ENCODE results near the gene KPTN.

Gene KPTN

GRCh38 chr19:47497050-47497766 is 13.2 kb upstream of the KPTN start:
- Histone ChIP-seq H3K9ac (ENCODE audit: low read depth, low read length, poor library complexity, severe bottlenecking) (no peak overlapping the region), H3K36me3 (ENCODE audit: insufficient read depth, low read length) (peaks cover 41% of the 10 kb centered on the region; the same call in 1 of the 2 replicates)

DNA sequence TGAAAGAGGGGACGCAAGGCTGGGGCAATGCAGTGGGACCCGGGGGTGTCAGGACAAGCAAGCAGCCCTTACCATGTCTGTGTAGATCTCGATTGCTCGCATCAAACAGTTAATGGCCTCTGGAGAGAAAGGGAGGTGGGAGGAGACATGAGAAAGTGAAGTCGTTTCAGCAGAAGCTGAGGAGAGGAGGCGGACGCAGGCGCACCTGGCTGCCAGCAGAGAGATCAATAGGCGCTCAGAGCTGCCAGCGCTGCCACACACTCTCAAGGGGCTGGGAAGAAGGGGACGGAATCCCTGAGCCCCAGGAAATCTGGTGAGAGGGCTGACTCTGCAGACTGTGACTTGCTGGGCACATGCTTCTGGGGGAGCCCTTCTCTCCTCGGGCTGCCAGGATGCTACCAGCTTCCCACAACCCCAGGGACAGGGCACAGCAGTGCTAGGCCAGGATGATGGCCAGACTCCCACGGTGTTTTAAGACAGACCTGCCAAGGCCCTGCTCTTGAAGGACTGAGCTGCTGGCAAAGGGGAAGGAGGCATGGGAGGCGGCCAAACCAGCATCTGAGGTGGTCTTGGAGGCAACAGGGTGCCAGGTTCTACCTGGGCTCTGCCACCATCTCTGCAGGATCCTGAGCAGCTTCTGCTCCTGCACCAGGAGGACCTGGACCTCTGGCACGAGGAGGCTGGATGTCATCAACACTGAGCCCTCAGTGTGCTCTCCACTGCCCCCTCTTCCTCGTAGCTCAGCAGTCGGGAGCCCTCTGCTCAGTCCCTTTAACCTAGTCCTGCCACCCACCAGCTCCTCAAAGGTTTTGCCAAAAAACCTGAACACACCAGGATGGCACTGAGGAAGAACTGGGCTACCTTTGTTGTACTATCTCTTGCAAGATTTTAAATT is 11.7 kb upstream of the KPTN start:
- Histone ChIP-seq H3K4me2 (ENCODE audit: low read depth, low read length, poor library complexity, severe bottlenecking) (no peak overlapping the region), H3K9me3 (ENCODE audit: insufficient read depth, low read depth, low read length) (no peaks in the 10 kb centered on the region), H3K36me3 (ENCODE audit: insufficient read depth, low read length) (peaks cover 47% of the 10 kb centered on the region; the same call in 1 of the 2 replicates), H3K4me1 (ENCODE audit: insufficient read depth, low read length, poor library complexity, severe bottlenecking) (no peaks in the 10 kb centered on the region), H3K79me2 (ENCODE audit: insufficient read depth, low read length) (no peaks in the 10 kb centered on the region), H3K9me2 (replicated peaks; ENCODE audit: low read depth, low read length) (no peaks in the 10 kb centered on the region), H3K9ac (ENCODE audit: low read depth, low read length, poor library complexity, severe bottlenecking) (no peak overlapping the region), H3F3A (ENCODE audit: low read depth) (no peaks in the 10 kb centered on the region), H3K4me3 (ENCODE audit: low read length, poor library complexity, severe bottlenecking) (no peak overlapping the region), H3K27me3 (ENCODE audit: insufficient read depth, low read length, poor library complexity, severe bottlenecking) (no peaks in the 10 kb centered on the region), H4K20me1 (ENCODE audit: insufficient read depth, low read length, poor library complexity, severe bottlenecking) (no peaks in the 10 kb centered on the region), H2AFZ (ENCODE audit: low read length) (no peak overlapping the region)
- TF ChIP-seq CTCF (conservative IDR thresholded peaks at IDR 0.05; ENCODE audit: low read length) (no peak), EZH2phosphoT487 (IDR thresholded peaks at IDR 0.05; ENCODE audit: borderline replicate concordance) (no peak)

More at GRCh38 chr19:47497050-47497766, 13.2 kb upstream of the KPTN start:
- no peaks in the 10 kb centered on the region for H4K20me1 ChIP-seq (ENCODE audit: insufficient read depth, low read length, poor library complexity, severe bottlenecking)
- H3K4me1 ChIP-seq (ENCODE audit: insufficient read depth, low read length, poor library complexity, severe bottlenecking), result no peaks in the 10 kb centered on the region
- no peak overlapping the region for H2AFZ ChIP-seq (ENCODE audit: low read length)
- H3F3A ChIP-seq (ENCODE audit: low read depth), result no peaks in the 10 kb centered on the region
- H3K9me2 ChIP-seq (replicated peaks; ENCODE audit: low read depth, low read length), result no peaks in the 10 kb centered on the region
- H3K4me3 ChIP-seq (ENCODE audit: low read length, poor library complexity, severe bottlenecking), result no peak overlapping the region
- H3K79me2 ChIP-seq (ENCODE audit: insufficient read depth, low read length), result no peaks in the 10 kb centered on the region
- H3K9me3 ChIP-seq (ENCODE audit: insufficient read depth, low read depth, low read length), result no peaks in the 10 kb centered on the region
- TF ChIP-seq CTCF (conservative IDR thresholded peaks at IDR 0.05; ENCODE audit: low read length) (no peak), EZH2phosphoT487 (IDR thresholded peaks at IDR 0.05; ENCODE audit: borderline replicate concordance) (no peak)
- no peaks in the 10 kb centered on the region for H3K27me3 ChIP-seq (ENCODE audit: insufficient read depth, low read length, poor library complexity, severe bottlenecking)
- no peak overlapping the region for H3K4me2 ChIP-seq (ENCODE audit: low read depth, low read length, poor library complexity, severe bottlenecking)

DNA sequence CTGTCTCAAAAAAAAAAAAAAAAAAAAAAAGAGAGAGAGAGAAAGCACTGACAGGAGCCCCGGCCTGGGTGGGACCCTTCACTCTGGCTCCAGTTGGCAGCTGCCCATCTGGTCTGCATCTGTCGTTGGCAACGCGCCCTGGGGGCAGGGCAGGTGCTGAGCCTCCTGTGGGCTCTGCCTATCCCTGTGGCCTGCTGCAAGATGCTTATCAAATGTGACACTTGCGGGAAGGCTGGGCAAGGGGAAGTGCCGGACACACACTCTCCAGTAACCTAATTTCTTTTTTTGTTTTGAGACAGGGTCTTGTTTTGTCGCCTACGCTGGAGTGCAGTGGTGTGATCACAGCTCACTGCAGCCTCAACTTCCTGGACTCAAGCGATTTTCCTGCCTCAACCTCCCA is 10.7 kb upstream of the KPTN start:
- no peak overlapping the region for H3K9ac ChIP-seq (ENCODE audit: low read depth, low read length, poor library complexity, severe bottlenecking)

More for the DNA sequence above, 10.7 kb upstream of the KPTN start:
- Histone ChIP-seq H3K4me1 (ENCODE audit: insufficient read depth, low read length, poor library complexity, severe bottlenecking) (no peaks in the 10 kb centered on the region), H3K27me3 (ENCODE audit: insufficient read depth, low read length, poor library complexity, severe bottlenecking) (no peaks in the 10 kb centered on the region), H3K4me2 (ENCODE audit: low read depth, low read length, poor library complexity, severe bottlenecking) (no peak overlapping the region), H3K4me3 (ENCODE audit: low read length, poor library complexity, severe bottlenecking) (no peak overlapping the region), H3K9me2 (replicated peaks; ENCODE audit: low read depth, low read length) (no peaks in the 10 kb centered on the region), H3K79me2 (ENCODE audit: insufficient read depth, low read length) (no peaks in the 10 kb centered on the region), H3K36me3 (ENCODE audit: insufficient read depth, low read length) (peaks cover 51% of the 10 kb centered on the region; the same call in 1 of the 2 replicates), H2AFZ (ENCODE audit: low read length) (no peak overlapping the region), H3F3A (ENCODE audit: low read depth) (no peaks in the 10 kb centered on the region), H3K9me3 (ENCODE audit: insufficient read depth, low read depth, low read length) (no peaks in the 10 kb centered on the region), H4K20me1 (ENCODE audit: insufficient read depth, low read length, poor library complexity, severe bottlenecking) (no peaks in the 10 kb centered on the region)
- no peak for TF ChIP-seq EZH2phosphoT487 (IDR thresholded peaks at IDR 0.05; ENCODE audit: borderline replicate concordance)
- TF ChIP-seq CTCF (conservative IDR thresholded peaks at IDR 0.05; ENCODE audit: low read length), result no peak
